CD4-positive, alpha-beta T cell treated with Interferon gamma for 1 hour (primary cell): Measurements from ENCODE around the gene DPY30.

ENCODE experiments used
- DNase-seq: peaks from one replicate; pipeline ENCODE4 v3.0.0-alpha.2; 2020

DPY30 gene

DNA sequence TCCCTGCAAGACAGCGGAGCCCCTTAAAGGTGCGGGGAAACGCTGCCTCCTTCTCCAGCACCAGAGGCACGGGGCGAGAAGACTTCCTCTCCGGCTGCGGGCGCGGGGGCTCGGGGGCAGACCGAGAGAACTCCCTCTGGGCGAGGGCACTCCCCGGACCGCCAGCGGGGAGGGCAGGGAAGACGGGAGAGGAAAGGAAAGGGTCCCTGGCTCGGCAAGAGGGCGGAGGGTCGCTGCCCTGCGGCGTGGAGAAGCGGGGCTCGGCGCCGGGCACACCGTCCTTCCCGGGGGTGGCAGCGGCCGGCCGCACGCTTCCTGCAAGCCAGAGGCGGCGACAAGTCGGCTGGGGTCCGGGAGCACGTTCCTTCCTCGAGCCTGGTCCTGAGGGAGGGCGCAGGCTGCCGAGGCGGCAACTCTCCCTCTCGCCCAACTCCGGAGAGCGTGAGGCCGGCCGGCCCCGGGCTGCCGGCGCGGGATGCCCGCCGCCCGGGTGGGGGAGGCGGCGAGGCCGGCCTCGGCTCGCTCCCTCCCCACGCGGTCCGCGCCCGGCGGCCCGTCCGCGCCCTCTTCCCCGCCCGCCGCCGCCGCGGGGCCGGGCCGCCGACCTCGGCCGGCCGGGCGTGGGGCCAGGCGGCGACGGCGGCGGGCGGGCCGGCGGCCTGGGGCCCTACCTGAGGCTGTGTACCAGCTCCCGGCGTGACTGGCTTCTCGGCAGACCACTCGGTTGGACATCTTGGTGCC is 29.9 kb downstream of the DPY30 start:
- peak; percentile 23 for DNase-seq

DNA sequence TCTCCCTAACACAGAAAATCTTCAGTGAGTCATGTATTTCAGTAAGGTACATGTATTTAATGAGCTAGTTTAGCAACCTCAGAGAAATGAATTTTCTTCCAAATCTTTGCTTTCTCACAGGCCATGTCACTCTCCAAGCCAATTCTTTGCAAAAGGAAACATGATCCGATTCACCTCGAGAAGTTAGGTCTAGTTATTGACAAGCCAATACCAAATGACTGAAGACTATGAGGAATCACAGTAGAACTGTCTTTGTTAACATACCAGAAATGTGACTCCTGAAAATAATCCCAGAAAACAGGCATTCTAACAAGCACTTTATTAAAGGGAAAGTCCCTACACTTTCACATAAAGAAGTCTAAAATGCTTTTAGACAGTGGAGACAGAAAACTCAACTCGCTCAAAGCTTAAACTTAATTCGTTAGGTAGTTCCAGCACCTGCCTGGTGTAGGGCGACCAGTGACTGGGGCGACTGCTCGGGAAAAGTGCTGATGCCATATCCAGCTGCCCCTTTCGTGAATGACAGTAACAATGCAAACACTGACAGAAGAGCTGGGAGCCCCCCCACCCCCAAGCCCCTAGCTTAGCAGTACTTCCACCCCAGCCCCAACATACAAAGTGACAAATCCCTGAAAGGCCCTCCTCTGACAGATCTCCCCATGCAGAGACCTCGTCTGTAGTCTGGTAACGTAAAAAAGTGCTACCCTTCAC is 30.6 kb downstream of the DPY30 start:
- DNase-seq, result no peak

DNA sequence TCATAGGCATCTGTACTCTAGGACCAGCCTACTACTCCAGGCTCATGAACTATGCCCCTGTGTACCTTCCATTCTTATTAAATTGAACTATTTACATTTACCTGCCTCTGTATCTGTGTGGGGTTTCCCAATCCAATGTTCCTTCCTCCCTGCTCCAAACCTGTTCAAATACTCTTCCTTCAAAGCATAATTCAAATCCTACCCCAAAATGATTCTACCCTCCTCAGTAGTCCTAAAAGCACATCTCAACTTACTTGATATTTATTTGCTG is 32.5 kb downstream of the DPY30 start:
- no peak for DNase-seq

DNA sequence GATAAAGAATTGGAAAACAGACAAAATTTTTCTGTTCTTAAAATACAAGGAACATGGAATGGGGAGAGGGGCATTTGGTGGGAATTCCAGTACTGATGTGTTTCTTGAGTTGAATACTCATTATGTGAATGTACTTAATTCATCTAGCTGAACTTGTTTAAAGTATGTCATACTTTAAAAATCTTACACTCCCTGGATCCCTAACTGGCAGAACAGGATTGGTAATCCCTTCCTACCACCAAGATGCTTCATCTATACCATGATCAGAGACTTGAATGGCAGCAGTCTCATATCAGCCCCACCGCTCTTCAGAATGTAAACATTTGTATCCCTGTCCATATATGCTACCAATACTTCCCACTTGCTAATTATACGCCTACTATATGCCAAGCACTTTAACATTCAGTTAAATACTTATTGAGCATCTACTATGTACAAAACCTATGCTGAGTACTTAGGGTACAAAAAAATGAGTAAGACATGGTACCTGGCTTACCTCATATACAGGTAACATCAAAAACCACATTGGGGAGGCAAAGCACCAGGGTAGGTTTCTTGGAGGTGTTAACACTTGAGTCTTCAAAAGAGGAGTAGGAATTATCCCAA is 34.1 kb downstream of the DPY30 start:
- DNase-seq, result no peak

DNA sequence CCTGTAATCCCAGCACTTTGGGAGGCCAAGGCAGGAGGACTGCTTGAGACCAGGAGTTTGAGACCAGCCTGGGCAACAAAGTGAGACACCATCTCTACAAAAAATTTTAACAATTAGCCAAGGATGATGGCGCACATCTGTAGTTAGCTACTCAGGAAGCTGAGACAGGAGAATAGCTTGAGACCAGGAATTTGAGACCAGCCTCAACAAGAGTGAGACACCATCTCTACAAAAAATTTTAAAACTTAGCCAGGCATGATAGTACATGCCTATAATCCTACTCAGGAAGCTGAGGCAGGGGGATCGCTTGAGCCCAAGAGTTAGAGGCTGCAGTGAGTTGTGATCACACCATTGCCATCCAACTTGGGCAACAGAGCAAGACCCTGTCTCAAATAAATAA is 35.8 kb downstream of the DPY30 start:
- no peak for DNase-seq

DNA sequence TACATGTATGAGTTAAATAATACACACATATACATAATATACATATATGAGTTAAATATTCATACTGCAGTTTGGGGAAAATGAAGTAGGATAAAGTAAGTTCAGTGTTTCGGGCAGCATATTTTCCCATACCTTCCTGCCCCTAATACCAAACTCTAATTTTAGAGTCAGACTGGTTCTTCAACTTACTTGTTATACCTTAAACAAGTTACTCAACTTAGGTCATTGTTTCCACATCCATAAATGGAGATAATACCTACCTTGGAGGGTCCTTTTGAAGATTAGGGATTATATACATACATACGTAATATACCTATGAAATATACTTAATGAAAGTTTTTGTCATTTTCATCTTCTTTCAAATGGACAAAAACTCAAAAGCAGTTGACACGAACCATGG is 37.2 kb downstream of the DPY30 start:
- no peak for DNase-seq

DNA sequence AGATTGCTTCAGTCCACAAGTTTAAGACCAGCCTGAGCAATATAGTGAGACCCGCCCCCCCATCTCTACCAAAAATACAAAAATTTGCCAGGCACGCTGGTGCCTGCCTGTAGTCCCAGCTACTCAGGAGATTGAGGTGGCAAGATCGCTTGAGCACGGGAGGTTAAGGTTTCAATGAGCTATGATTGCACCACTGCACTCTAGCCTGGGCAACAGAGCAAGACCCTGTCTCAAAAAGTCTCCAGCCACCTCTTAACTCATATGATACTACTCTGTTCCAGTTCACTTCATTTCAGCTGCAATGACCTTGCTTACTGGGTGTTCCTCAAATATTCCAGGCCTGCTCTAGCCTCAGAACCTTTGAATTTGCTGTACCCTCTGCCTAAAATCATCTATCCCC is 40.2 kb downstream of the DPY30 start:
- no peak for DNase-seq

DNA sequence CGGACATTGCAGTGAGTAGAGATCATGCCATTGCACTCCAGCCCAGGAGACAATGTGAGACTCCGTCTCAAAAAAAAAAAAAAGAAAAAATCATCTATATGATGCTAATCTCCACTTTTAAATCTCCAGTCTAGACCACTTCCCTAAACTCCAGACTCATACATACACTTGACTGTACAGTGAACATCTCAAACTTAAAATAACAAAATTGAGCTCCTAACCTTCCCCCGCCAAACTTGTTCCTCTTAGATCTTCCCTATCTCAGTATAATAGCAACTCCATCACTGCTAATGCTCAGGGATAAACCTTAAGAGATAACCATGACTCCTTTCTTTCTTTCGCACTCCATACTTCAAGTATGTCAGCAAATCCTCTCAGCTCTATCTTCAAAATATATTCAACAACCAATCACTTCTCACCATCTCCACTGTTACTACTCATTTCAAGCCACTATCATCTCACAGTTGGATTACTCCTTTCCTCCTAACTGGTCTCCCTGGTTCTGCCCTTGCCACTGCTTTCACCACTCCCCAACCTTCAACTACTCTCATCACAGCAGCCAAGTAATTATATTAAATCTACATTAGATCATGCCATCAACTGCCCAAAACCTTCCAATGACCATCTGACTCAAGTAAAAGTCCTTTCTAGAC is 40.7 kb downstream of the DPY30 start:
- no peak for DNase-seq

DNA sequence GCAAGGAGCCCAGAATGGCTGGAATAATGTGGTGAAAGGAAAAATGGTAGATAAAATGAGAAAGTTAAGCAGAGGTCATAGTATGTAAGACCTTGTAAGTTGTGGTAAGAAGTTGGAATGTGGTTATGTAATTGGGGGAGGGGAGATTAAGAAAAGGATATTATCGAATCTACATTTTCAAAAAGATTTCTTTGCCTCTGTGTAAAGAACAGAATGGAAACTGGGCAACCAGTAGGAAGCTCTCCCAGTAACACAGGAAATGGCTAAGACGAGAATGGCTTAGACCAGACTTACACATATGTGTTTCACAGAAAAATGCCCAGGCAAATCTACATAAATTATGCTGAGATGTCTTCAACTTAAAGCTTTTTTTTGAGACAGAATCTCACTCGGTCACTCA is 42.0 kb downstream of the DPY30 start:
- DNase-seq, result no peak

DNA sequence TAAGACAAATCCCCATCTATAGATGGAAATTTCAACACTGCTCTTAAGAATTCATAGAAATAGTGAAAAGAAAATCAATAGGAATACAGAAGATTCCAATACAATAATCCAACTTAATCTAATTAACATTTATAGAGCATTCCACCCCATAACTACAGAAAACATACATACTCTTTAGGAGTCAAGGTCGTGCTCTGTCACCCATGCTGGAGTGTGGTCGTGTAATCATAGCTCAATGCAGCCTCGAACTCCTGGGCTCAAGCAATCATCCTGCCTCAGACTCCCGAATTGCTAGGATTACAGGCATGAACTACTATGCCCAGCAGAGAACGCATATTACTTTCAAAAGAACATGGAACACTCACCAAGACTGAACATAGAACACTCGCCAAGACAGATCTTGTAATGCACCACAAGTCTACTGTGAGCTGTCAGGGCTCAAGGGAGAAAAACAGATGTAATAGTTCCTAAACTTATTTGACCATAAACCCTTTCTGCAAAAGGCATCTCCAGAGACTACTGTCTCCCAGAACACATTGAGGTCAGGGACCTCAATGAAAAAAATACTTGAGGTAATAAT is 42.9 kb downstream of the DPY30 start:
- no peak for DNase-seq

DNA sequence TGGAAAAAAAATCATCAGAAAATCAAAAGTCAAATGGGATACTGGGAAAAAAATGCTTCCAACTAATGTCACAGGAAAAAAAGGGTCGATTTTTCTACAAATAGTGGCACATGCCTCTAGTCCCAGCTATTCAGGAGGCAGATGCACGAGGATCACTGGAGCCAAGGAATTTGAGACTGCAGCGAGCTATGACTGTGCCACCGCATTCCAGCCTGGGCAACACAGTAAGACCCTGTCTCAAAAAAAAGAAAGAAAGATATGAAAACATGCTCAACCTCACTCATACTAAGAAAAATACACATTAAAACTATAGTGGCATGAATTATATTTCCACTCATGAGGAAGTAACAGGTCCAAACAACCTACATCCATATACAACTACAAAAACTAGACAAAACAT is 46.7 kb downstream of the DPY30 start:
- no peak for DNase-seq

DNA sequence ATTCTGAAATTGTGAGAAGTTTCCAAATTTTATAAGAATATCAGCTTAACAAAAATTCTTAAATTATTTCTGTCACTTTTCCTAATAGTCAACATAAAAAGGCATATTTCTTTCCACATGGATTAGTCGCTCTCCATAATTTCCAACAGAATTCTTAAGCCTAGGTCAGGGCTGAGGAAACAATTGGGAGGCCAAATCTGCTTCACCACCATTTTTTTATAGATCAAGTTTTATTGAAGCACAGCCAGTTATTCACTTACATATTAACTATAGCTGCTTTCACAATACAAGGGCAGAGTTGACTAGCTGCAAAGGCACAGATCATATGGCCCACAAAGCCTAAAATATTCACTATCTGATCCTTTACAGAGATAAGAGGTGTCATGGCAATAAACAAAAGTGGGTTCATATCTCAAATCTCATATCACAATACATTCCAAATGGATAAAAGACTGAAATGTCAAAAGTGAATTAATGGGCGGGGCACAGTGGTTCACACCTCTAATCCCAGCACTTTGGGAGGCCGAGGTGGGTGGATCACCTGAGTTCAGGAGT is 47.5 kb downstream of the DPY30 start:
- no peak for DNase-seq

DNA sequence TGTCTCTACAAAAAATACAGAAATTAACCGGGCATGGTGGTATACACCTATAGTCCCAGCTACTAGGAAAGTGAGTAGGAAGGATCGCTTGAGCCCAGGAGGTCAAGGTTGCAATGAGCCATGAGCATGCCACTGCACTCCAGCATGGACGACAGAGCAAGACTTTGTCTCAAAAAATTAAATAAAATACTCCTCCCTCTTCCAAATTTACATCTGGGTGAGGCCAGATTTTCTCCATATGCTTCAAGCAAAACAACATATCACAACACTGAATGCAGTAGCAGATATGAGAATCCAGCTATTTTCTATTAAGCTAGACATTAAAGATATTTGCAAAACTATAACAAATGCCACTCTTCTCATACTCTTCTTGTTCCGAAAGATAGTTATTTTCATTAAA is 49.7 kb downstream of the DPY30 start:
- no peak for DNase-seq

DNA sequence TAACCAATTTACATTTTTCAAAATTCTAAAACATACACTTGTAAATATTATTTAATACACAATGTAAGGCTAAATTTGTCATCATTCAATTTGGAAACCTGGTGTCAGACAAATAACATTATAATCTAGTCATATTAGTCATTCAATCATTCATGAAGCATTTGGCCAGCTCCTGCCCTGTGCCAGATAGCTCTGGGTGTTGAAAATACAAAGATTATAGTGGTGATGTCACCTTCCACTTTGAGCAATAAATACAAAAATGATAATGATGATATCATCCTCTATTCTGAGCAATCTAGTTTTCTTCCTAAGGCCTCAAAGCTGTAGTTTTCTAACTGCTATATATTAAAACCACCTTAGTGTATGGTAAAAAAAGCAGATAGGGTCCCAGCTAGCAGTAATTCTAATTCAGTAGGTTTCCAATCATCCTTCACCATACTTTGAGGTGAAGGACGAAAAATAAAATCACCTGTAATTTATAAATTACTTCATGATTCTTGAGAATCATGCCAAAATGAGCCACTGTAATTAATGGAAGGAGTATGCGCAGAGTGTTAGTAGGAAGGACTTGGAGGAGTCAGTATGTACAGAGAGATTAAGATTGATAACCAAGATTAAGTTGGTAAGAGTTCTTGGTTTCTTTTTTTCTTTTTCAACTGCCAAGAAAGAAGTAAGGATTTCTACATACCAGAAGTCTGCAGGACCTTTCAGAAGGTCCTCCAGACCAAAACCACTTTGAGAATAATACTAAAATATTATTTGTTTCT is 52.0 kb downstream of the DPY30 start:
- no peak for DNase-seq

DNA sequence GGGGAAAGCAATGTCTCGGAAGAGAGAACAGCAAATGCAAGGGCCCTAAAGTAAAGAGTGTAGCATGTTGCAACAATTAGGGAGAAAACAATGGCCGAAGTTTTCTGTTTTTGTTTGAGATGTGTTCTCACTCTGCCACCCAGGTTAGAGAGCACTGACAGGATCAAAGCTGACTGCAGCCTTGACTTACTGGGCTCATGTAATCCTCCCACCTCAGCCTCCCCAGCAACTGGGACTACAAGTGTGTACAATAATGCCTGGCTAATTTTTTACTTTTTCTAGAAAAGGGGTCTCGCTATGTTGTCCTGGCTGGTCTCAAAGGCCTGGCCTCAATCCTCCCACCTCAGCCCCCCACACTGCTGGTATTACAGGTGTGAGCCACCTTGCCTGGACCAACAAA is 52.7 kb downstream of the DPY30 start:
- DNase-seq, result no peak

DNA sequence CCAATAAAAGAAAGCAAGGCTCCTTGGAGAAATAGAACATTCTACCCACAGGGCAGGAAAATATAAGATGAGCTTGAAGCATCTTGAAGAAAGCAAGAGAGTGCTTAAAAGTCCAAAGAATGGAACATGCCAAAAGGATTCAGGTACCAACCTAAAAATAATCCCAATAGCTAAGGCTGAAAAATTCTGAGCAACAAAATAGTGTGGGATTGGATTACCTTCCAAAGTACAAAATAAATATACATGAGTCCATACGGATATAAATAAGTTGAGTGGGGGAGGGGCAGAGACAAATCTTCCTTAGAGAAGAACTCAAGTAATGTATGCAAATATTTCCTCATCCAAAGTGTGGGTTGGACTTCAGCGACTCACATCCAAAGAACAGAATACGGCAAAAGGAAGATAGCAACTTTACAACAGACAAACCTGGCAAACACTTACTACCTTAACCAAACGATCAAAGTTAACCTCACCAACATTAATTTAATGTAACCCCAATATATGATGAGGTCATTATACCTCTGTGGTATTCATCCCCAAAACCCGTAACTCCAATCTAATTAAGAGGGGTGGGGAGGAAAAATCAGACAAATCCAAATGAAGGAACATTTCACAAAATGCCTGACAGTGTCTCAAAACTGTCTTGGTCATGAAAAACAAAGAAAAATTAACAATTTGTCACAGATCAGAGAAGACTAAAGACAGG is 55.7 kb downstream of the DPY30 start:
- no peak for DNase-seq

DNA sequence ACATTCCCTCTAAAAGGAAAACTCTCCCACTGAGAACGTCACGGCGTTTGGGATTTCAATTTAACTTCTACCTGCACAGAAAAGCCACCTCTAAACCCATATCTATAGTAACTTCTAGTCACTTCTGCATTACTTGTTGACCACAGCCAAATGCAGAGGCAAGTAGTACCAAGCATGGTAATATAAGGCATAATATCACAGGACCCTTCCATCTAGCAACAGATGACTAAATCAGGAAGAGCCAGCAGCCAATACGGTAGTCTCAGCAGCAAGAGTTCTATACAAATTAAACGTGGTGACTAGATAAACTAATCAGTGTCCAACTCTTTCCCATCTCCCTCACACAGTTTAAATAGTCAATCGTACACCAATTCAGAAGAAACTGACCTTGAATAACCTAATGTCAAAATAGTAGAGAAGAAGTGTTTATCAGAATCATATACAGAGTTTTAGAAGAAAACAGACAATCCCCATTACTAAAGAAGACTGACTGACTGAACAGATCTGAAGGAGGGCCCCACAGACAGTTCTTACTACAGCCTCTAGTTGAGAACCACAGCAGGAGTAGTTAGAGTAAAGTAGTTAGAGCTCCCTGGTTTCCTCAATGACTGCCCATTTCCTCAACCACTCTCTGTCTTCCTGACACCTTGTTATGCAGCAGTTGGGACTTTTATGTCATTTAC is 58.8 kb downstream of the DPY30 start:
- peak; percentile 19 for DNase-seq

DNA sequence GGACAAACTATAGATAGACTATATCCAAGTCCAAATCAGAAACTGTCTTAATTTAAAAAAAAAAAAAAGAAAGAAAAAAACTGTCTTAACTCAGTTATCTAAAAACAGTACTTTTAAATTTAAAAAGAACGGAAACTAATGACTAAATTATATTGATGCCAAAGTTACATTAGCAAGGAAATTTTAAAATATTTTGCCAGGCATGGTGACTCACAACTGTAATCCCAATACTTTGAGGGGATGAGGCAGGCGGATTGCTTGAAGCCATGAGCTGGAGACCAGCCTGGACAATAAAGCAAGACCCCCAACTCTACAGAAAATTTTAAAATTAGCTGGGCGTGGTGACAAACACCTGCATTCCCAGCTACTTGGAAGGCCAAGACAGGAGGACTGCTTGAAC is 59.6 kb downstream of the DPY30 start:
- no peak for DNase-seq

DNA sequence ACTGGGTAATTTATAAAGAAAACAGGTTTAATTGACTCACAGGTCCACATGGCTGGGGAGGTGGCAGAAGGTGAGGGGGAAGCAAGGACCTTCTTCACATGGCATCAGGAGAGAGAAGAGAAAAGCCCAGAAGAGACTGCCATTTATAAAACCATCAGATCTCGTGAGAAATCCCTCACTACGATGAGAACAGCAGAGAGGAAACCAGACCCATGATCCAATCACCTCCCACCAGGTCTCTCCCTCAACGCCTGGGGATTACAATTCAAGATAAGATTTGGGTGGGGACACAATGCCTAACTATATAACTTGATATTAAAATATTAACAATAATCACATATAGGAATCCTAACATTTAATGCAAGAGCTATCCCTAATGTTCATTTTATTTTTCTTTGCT is 60.6 kb downstream of the DPY30 start:
- no peak for DNase-seq

DNA sequence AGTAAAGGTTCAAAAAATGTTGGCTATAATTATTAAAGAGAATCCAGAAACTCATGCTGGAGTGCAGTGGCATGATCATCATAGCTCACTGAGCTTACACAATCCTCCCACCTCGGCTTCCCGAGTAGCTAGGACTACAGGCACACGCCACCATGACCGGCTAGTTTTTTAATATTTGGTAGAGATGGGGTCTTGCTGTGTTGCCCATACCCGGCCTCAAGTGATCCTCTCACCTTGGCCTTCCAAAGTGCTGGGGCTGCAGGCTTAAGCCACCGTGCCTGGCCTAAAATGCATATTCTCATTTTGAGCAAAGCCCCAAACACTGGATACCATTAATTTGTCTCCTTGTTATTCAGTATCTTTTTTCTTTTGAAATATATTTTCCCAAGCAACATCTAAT is 61.2 kb downstream of the DPY30 start:
- DNase-seq, result no peak
